ENCODE data around the gene SHB. TPM values are rescaled to one million over a fixed set of nuclear protein-coding genes. Genes with fewer than 3 reads are reported as not detected.
A peak's percentile ranks its signal among the peaks of the same experiment; 100 is the strongest.

Gene SHB
- polyA plus RNA-seq, 2 of the 4 experiments (the other 2 are of a cell fraction) = 15.4 to 22.0 TPM

DNA sequence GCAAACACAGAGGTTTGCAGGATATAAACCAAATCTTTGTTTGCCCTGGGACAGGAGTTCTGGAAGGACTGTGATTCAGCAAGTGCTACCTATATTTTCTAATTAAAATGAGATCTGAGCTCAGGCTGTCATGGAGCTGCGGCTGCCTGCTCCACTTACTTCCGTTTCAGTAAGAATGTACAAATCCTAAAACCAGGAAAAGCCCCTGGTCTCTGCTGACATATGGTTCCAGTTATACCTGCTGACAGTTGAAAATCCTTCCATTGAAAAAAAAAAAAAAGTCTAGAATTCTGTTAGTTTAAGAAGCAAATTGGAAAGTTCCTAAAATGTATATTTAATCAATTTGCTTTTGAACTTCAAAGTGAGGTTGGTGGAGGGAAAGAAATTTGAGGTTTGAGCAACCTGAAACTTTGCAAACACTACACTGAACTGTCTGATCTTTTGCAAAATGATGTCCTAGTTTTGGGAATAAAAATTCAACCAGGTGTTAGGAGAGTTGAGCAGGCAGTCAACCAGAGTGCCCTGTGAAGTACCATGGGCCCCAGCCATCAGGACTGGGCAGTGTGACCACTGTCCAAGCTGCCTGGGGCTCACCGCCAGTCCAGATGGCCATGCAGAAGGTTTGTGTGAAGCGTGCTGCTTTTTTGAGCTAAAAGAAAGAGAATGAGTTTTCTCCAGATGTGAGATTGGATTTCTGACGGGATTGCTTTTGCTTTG lies 50.6 kb downstream of the SHB start:
- ChIA-PET POLR2A (interaction anchor here (0.9 to 2.5 kb wide), 5 partner anchors 10 to 233 kb away, joined by 3 to 19 read pairs (median 4); partner anchors contain the start of genes EXOSC3 and SHB), CTCF (interaction anchor here (0.6 to 6.5 kb wide), 19 partner anchors 8 to 371 kb away, joined by 3 to 73 read pairs (median 5); partner anchors contain the start of gene SHB)
- ATAC-seq (peak in 1 of 2 experiments; percentile 4; a peak in 1 of 6 replicates), FAIRE-seq (no peak), DNase-seq (ENCODE audit: low read depth in 1 of 2, low spot score in 1 of 2) (no peak)
- no peak for TF ChIP-seq FOXS1 (CRISPR knock-in tag; IDR thresholded peaks at IDR 0.05)
- no peak for TF ChIP-seq PHF8 (IDR thresholded peaks at IDR 0.05; ENCODE audit: borderline replicate concordance, low read depth)
- TF ChIP-seq, protein P1, sequence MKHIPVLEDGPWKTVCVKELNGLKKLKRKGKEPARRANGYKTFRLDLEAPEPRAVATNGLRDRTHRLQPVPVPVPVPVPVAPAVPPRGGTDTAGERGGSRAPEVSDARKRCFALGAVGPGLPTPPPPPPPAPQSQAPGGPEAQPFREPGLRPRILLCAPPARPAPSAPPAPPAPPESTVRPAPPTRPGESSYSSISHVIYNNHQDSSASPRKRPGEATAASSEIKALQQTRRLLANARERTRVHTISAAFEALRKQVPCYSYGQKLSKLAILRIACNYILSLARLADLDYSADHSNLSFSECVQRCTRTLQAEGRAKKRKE (CRISPR knock-in tag; IDR thresholded peaks at IDR 0.05; ENCODE audit: low read depth) = no peak
- no peak for TF ChIP-seq CEBPB (IDR thresholded peaks at IDR 0.05)
- TF ChIP-seq, protein P2, sequence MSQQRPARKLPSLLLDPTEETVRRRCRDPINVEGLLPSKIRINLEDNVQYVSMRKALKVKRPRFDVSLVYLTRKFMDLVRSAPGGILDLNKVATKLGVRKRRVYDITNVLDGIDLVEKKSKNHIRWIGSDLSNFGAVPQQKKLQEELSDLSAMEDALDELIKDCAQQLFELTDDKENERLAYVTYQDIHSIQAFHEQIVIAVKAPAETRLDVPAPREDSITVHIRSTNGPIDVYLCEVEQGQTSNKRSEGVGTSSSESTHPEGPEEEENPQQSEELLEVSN (IDR thresholded peaks at IDR 0.05; ENCODE audit: borderline replicate concordance, low read depth) = 0 out of 2 replicates have a peak, but pooled peaks have one; percentile 20
- TF ChIP-seq POLR2AphosphoS2 (conservative IDR thresholded peaks at IDR 0.05; ENCODE audit: low read length) = no peak
- Histone ChIP-seq H3K4me2 (peak overlapping the region; percentile 90), H3K4me1 (peaks cover 78% of the 10 kb centered on the region), H3K9me3 (no peaks in the 10 kb centered on the region), H3K4me3 (0 out of 3 replicates have a peak overlapping the region, but pooled peaks have one; percentile 0), H3K27ac (peak overlapping the region; percentile 96 to 97)
- 42% methylated on average over 5 of the region's 5 CpGs for WGBS (ENCODE audit: missing lambda C conversion rate)

DNA sequence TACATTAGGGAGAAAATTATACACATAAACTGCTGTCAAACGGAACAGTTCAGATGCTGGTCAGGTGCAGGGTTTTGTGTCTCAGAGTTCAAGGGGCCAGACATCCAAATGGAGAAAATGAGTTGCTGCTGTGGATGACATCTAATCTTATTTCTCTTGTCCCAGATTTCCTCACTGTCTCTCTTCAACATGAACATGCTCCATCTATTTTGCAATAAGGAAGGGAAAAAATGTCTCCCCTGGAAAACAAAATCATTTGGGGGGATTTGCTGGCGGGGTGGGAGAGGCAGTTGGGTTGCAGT lies 51.2 kb downstream of the SHB start:
- Histone ChIP-seq H3K4me3 (0 out of 3 replicates have a peak overlapping the region, but pooled peaks have one; percentile 7), H3K27ac (peak overlapping the region; percentile 96 to 97), H3K9me3 (no peaks in the 10 kb centered on the region), H3K4me2 (peak overlapping the region; percentile 90), H3K4me1 (peaks cover 72% of the 10 kb centered on the region)
- FAIRE-seq (no peak), ATAC-seq (no peak), DNase-seq (ENCODE audit: low read depth in 1 of 2, low spot score in 1 of 2) (no peak)
- TF ChIP-seq CEBPB (IDR thresholded peaks at IDR 0.05) (no peak), NR3C1 (IDR thresholded peaks at IDR 0.05) (no peak)
- TF ChIP-seq, protein P2 (IDR thresholded peaks at IDR 0.05; ENCODE audit: borderline replicate concordance, low read depth) = no peak
- POLR2A ChIA-PET = interaction anchor here (1.1 to 2.5 kb wide), 4 partner anchors 30 to 233 kb away, joined by 3 to 19 read pairs (median 4); partner anchors contain the start of genes EXOSC3 and SHB
- CTCF ChIA-PET = interaction anchor here (0.9 to 6.5 kb wide), 25 partner anchors 9 to 345 kb away, joined by 3 to 73 read pairs (median 4); partner anchors contain the start of gene SHB
- WGBS (ENCODE audit: missing lambda C conversion rate) = 78% methylated on average over 2 of the region's 2 CpGs

DNA sequence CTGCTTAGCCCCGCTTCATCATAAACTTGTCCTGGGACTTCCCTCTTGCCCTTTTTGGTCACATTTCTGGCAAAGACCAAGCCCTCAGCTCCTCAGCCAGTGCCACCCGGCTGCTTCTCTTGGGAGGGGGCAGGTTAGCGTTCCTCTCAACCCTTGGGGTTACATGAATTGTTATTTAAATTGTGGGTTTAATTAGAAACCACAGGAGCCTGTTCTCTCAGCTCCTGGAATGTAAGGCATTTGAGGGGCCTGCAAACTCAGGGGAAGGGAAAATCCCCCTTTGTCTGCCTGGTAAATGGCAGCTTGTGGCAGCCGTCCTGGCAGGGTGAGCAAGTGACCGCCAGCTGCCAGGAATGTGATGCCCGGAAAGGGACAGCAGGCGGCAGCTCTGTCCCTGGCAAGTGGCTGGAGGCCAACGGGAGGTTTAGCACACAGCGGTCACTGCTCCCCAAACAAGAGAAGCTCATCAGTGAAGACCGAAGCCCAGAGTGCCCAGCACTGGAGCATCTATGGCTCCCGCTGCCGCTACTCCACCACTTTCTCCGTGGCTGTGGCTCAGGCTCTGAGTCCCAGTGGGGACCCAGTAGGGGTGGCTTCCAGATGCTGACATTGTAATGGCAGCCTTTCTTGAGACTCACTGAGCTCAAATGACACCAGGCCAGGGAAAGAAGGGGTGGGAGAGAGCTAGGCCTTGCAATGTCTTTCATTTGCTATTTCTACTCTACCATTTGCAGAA lies 51.7 kb downstream of the SHB start:
- peak; percentile 86 for TF ChIP-seq SMC3 (IDR thresholded peaks at IDR 0.05)
- TF ChIP-seq, protein P3, sequence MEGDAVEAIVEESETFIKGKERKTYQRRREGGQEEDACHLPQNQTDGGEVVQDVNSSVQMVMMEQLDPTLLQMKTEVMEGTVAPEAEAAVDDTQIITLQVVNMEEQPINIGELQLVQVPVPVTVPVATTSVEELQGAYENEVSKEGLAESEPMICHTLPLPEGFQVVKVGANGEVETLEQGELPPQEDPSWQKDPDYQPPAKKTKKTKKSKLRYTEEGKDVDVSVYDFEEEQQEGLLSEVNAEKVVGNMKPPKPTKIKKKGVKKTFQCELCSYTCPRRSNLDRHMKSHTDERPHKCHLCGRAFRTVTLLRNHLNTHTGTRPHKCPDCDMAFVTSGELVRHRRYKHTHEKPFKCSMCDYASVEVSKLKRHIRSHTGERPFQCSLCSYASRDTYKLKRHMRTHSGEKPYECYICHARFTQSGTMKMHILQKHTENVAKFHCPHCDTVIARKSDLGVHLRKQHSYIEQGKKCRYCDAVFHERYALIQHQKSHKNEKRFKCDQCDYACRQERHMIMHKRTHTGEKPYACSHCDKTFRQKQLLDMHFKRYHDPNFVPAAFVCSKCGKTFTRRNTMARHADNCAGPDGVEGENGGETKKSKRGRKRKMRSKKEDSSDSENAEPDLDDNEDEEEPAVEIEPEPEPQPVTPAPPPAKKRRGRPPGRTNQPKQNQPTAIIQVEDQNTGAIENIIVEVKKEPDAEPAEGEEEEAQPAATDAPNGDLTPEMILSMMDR (IDR thresholded peaks at IDR 0.05) = peak; percentile 60
- TF ChIP-seq FOXS1 (CRISPR knock-in tag; IDR thresholded peaks at IDR 0.05) = no peak
- no peak for TF ChIP-seq EHMT2 (IDR thresholded peaks at IDR 0.05; ENCODE audit: low read depth)
- TF ChIP-seq MYC (IDR thresholded peaks at IDR 0.05; ENCODE audit: borderline replicate concordance, low read length) = no peak
- TF ChIP-seq RAD21 (conservative IDR thresholded peaks at IDR 0.05 in 1 of 2, IDR thresholded peaks at IDR 0.05 in 1 of 2) = peak; percentile 81 to 84
- no peak for TF ChIP-seq JUN (IDR thresholded peaks at IDR 0.05)
- TF ChIP-seq HDAC2 (IDR thresholded peaks at IDR 0.05) = no peak
- no peak for TF ChIP-seq PHF8 (IDR thresholded peaks at IDR 0.05; ENCODE audit: borderline replicate concordance, low read depth)
- H3K4me3 ChIP-seq = 0 out of 3 replicates have a peak overlapping the region, but pooled peaks have one; percentile 7
- POLR2A ChIA-PET = interaction anchor here (1.1 to 2.5 kb wide), 4 partner anchors 30 to 232 kb away, joined by 3 to 19 read pairs (median 4); partner anchors contain the start of genes EXOSC3 and SHB
- WGBS (ENCODE audit: missing lambda C conversion rate) = 26% methylated on average over 12 of the region's 13 CpGs
- ATAC-seq (peak; percentile 55 to 58; a peak in 5 of 6 replicates), DNase-seq (ENCODE audit: low read depth in 1 of 2, low spot score in 1 of 2) (peak; percentile 63 to 73), FAIRE-seq (no peak)
- CTCF ChIA-PET = interaction anchor here (0.8 to 6.5 kb wide), 31 partner anchors 9 to 346 kb away, joined by 3 to 73 read pairs (median 4); partner anchors contain the start of gene SHB
- no peaks in the 10 kb centered on the region for H3K9me3 ChIP-seq
- H3K27ac ChIP-seq = peak overlapping the region; percentile 96 to 97
- H3K4me1 ChIP-seq = peaks cover 68% of the 10 kb centered on the region
- peak overlapping the region; percentile 90 for H3K4me2 ChIP-seq

All from A549 (cell line).